WI38 (cell line): Measurements from ENCODE around the gene SLC2A13.

Experiments used
- H3K4me3 ChIP-seq: 2 replicates; pipeline ENCODE4 v1.5.1; 2011; ENCODE audit warnings: low read depth, mild to moderate bottlenecking, control low read depth, low read length
- CTCF ChIP-seq: IDR thresholded peaks from 2 replicates; pipeline ENCODE4 v1.5.1; 2012; ENCODE audit warnings: low read depth, mild to moderate bottlenecking, control low read depth, low read length

Gene SLC2A13

DNA sequence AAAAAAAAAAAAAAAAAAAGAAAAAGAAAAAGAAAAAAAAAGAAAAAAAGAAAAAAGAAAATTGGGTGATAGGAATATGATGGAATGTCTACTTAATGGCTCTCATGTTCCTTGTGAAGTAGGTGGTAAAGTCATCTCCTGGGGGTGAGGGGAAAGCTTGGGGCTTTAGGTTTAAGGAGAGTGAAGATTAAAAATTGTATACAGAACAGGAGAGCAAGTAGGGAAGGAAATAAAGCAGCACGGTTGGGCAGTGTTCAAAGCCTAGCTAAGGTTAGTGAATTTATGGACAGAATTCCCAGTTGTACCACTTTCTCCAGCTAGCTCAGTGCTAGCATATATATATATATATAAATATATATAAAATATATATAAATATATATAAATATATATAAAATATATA lies 40.0 kb upstream of the SLC2A13 start:
- no peak overlapping the region for H3K4me3 ChIP-seq
- TF ChIP-seq CTCF: no peak

DNA sequence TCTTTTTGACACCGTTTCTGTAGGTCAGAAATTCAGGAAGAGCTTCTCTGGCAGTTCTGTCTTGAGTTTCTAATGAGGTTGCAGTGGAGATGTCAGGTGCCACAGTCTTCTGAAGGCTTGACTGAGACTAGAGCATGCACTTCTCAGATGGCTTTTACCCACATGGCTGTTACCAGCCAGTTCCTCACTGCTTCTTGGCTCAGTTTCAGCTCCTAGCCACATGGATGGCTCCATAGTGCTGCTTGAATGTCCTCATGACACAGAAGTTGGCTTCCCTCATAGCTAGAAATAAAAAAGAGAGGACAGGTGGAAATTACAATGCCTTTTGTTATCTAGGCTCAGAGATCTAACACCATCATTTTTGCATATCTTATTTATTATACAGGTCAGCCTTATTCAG lies 38.1 kb upstream of the SLC2A13 start:
- no peak for TF ChIP-seq CTCF

DNA sequence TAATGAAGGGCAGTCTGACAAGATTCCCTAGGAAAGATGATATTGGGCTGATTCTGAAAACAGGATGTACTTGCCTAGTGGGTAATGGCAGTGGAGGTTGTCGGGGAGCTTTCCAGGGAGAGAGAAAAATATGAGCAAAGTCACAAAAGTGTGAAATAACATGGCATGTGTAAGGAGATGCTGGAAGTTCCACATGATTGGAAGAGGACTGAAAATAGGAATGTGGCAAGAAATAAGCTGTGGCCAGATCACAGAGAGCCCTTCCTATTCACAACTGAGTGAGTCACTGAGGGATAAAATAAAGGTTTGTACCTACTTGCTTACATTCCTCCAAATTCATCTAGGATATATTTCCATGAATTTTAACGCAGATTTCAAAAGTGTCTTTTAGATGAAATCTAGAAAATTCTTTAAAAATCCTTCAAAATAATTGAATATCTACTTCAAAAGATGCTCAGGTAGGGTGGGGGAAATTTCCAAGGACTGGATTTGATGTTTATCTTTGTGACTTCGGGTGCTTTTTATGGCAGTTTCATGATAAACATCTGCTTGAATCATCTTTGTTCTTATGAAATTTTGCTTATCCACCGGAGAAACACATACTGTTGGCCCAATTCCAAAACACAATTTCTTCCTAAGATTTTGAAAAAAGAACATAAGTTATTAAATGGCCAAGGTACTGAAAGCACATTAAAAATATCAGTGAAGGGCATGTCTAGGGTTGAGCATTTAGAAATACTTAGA lies 36.3 kb upstream of the SLC2A13 start:
- TF ChIP-seq CTCF: no peak
- no peak overlapping the region for H3K4me3 ChIP-seq

More for the DNA sequence above, 38.1 kb upstream of the SLC2A13 start:
- H3K4me3 ChIP-seq: no peak overlapping the region

GRCh38 chr12:40138526-40138925 lies 32.6 kb upstream of the SLC2A13 start:
- no peak overlapping the region for H3K4me3 ChIP-seq
- TF ChIP-seq CTCF: no peak

DNA sequence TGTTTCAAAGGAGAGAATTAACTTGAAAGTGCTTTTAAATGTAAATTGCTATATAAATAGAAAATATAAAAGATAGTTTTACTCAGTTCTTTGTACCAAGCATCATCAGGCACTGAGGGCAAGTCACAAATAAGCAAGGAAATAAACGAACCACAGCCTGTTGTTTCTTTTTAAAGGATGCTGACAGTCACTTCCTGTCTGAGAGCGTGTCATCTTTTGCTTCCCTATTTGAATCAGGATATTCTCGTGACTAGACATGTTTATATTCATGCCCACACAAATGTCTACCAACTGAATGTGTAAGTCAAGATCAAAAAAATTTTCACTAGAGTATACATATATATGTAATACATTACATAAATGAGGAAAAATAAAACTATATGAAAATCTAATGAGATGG lies 31.4 kb upstream of the SLC2A13 start:
- H3K4me3 ChIP-seq: no peak overlapping the region
- TF ChIP-seq CTCF: no peak

GRCh38 chr12:40127408-40127807 lies 21.5 kb upstream of the SLC2A13 start:
- no peak overlapping the region for H3K4me3 ChIP-seq
- TF ChIP-seq CTCF: no peak

DNA sequence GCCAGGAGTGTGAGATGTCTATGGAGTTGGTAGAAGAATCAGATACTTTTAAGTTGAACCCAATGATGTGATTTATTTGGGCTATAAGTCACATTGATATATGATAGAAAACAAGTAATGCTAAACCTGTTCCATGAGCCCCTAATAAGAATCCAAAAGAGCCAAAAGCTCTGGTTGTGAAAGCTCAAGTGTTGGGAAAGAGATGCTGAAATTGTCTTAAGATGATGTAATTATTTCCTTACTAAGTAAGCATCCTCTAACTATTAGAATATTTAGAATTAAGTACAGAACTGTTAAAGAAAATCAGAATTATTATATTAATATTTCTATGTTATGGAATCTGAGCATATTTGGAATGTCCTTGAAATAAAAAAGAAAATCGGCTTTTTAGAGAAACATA lies 17.6 kb upstream of the SLC2A13 start:
- no peak for TF ChIP-seq CTCF
- H3K4me3 ChIP-seq: no peak overlapping the region
